HEK293 (cell line): ENCODE measurements around the gene GOLGA6C.

ENCODE experiments used
- CTCF ChIA-PET: fragments of 350-600 bp; formaldehyde crosslinking; extraction: SDS; loops from one replicate; lab custom pipeline; 2021; ENCODE audit warnings: antibody characterized with exemption; lab: Yijun Ruan, JAX
- POLR2A ChIA-PET: fragments of 300-600 bp; formaldehyde crosslinking; extraction: SDS; loops from one replicate; lab custom pipeline; 2020; ENCODE audit warnings: antibody characterized with exemption, inconsistent platforms; lab: Yijun Ruan, JAX
- H3K27ac ChIP-seq: fragments of 200-500 bp; sonication (Bioruptor generic); 2 replicates; pipeline ENCODE4 v1.5.1; 2014; ENCODE audit warnings: low read depth, low read length, control low read depth, inconsistent platforms; ENCODE audit errors: extremely low read depth
- H3K36me3 ChIP-seq, 2 experiments: fragments of 200-500 bp in 1 of 2; sonication (Bioruptor generic) in 1 of 2; 1 replicate in 1 of 2; 2 replicates in 1 of 2; pipeline ENCODE4 v1.5.1; 2014 to 2017; ENCODE audit warnings: inconsistent platforms in 2 of 2, low read length in 2 of 2; ENCODE audit not compliant: control insufficient read depth in 2 of 2, insufficient read depth in 1 of 2
- H3K4me1 ChIP-seq: fragments of 200-500 bp; sonication (Bioruptor generic); 2 replicates; pipeline ENCODE4 v1.5.1; 2014; ENCODE audit warnings: mild to moderate bottlenecking, low read length, inconsistent platforms; ENCODE audit not compliant: control insufficient read depth, insufficient read depth
- H3K4me3 ChIP-seq: 2 replicates; pipeline ENCODE4 v1.5.1; 2011; ENCODE audit warnings: low read depth, mild to moderate bottlenecking, control low read depth, low read length, moderate library complexity
- H3K9me3 ChIP-seq: fragments of 200-500 bp; sonication (Bioruptor generic); 2 replicates; pipeline ENCODE4 v1.5.1; 2014; ENCODE audit warnings: low read depth, low read length, inconsistent platforms; ENCODE audit not compliant: control insufficient read depth, insufficient read depth
- GLIS2 ChIP-seq: fragments of 450-650 bp; formaldehyde crosslinking; IDR thresholded peaks from 2 replicates; pipeline ENCODE4 v1.5.1; 2016; ENCODE audit warnings: missing biosample characterization, missing genetic modification characterization
- PRDM2 ChIP-seq: fragments of 450-650 bp; formaldehyde crosslinking; IDR thresholded peaks from 2 replicates; pipeline ENCODE4 v1.5.1; 2016; ENCODE audit warnings: missing biosample characterization, missing genetic modification characterization, borderline replicate concordance
- PRDM6 ChIP-seq: fragments of 450-650 bp; formaldehyde crosslinking; IDR thresholded peaks from 2 replicates; pipeline ENCODE4 v1.5.1; 2017; ENCODE audit warnings: missing biosample characterization, missing genetic modification characterization
- REST ChIP-seq: fragments of 450-650 bp; formaldehyde crosslinking; IDR thresholded peaks from 2 replicates; pipeline ENCODE4 v1.5.1; 2016; ENCODE audit warnings: missing biosample characterization, missing genetic modification characterization
- ZBTB44 ChIP-seq: fragments of 450-650 bp; IDR thresholded peaks from 2 replicates; pipeline ENCODE4 v1.5.1; 2018; ENCODE audit warnings: missing biosample characterization, mild to moderate bottlenecking, missing genetic modification characterization
- ZFP37 ChIP-seq: fragments of 450-650 bp; formaldehyde crosslinking; IDR thresholded peaks from 2 replicates; pipeline ENCODE4 v1.5.1; 2016; ENCODE audit warnings: missing biosample characterization, missing genetic modification characterization
- ZIC2 ChIP-seq: fragments of 450-650 bp; formaldehyde crosslinking; IDR thresholded peaks from 2 replicates; pipeline ENCODE4 v1.5.1; 2016; ENCODE audit warnings: missing biosample characterization, missing genetic modification characterization
- ZNF23 ChIP-seq: fragments of 450-650 bp; formaldehyde crosslinking; IDR thresholded peaks from 2 replicates; pipeline ENCODE4 v1.5.1; 2016; ENCODE audit warnings: missing biosample characterization, missing genetic modification characterization, borderline replicate concordance
- ZNF280D ChIP-seq: fragments of 450-650 bp; formaldehyde crosslinking; IDR thresholded peaks from 2 replicates; pipeline ENCODE4 v1.5.1; 2016; ENCODE audit warnings: missing biosample characterization, missing genetic modification characterization
- ZNF549 ChIP-seq: fragments of 450-650 bp; IDR thresholded peaks from 2 replicates; pipeline ENCODE4 v1.5.1; 2018; ENCODE audit warnings: missing biosample characterization, missing genetic modification characterization, mild to moderate bottlenecking, inconsistent platforms, moderate library complexity
- ZNF692 ChIP-seq: fragments of 450-650 bp; formaldehyde crosslinking; IDR thresholded peaks from 2 replicates; pipeline ENCODE4 v1.5.1; 2016; ENCODE audit warnings: missing biosample characterization, missing genetic modification characterization
- ZNF843 ChIP-seq: fragments of 450-650 bp; formaldehyde crosslinking; IDR thresholded peaks from 2 replicates; pipeline ENCODE4 v1.5.1; 2016; ENCODE audit warnings: missing biosample characterization, missing genetic modification characterization
- ZSCAN23 ChIP-seq: fragments of 450-650 bp; formaldehyde crosslinking; IDR thresholded peaks from 2 replicates; pipeline ENCODE4 v1.5.1; 2016; ENCODE audit warnings: missing biosample characterization, missing genetic modification characterization
- ZXDB ChIP-seq: fragments of 450-650 bp; formaldehyde crosslinking; IDR thresholded peaks from 2 replicates; pipeline ENCODE4 v1.5.1; 2016; ENCODE audit warnings: missing biosample characterization, missing genetic modification characterization

The GOLGA6C gene

GRCh38 chr15:75214293-75215096 is 43.6 kb upstream of the GOLGA6C start (continued):
- no peak for TF ChIP-seq ZNF280D (tag by site-specific recombination)
- TF ChIP-seq ZNF843 (tag by site-specific recombination) = no peak
- no peak for TF ChIP-seq ZXDB (tag by site-specific recombination)
- peak; percentile 30; the same call in 1 of the 2 replicates for TF ChIP-seq ZIC2 (tag by site-specific recombination)
- peak; percentile 32; the same call in 1 of the 2 replicates for TF ChIP-seq GLIS2 (tag by site-specific recombination)
- no peak for TF ChIP-seq PRDM2 (tag by site-specific recombination)
- TF ChIP-seq ZSCAN23 (tag by site-specific recombination) = no peak
- no peak for TF ChIP-seq PRDM6 (tag by site-specific recombination)
- no peak for TF ChIP-seq ZBTB44 (tag by site-specific recombination)

GRCh38 chr15:75215107-75216004 is 42.8 kb upstream of the GOLGA6C start:
- Histone ChIP-seq H3K27ac (no peak overlapping the region), H3K36me3 (peaks cover 0 to 31% of the 10 kb centered on the region in 2 experiments; a peak in 1 of 3 replicates), H3K9me3 (no peaks in the 10 kb centered on the region), H3K4me1 (no peaks in the 10 kb centered on the region), H3K4me3 (no peak overlapping the region)
- ChIA-PET POLR2A (interaction anchor here (1.1 to 2.3 kb wide), 6 partner anchors 7 to 192 kb away, joined by 4 to 12 read pairs (median 6); partner anchors contain the start of genes C15orf39 and PPCDC), CTCF (interaction anchor here (0.6 to 1.7 kb wide), 4 partner anchors 11 to 1252 kb away, joined by 3 to 10 read pairs (median 4); partner anchors contain the start of gene C15orf39)
- TF ChIP-seq ZNF549 (tag by site-specific recombination) (no peak), ZNF23 (no peak), ZIC2 (tag by site-specific recombination) (peak; percentile 94), ZFP37 (tag by site-specific recombination) (no peak), REST (tag by site-specific recombination) (no peak), ZNF692 (tag by site-specific recombination) (peak; percentile 63)
